ENCODE data around the gene TIGAR. TPM values are rescaled to one million over a fixed set of nuclear protein-coding genes. Genes with fewer than 3 reads are reported as not detected.

TIGAR gene
- total and polyA plus RNA-seq, 2 of the 8 experiments (the other 6 are each of a cell fraction or from before 2014, with no cell fraction given), result 3.8 to 26.4 TPM

GRCh38 chr12:4323396-4323795, 2.4 kb downstream of the TIGAR start:
- H3K9ac ChIP-seq (replicated peaks in 1 of 4; ENCODE audit: extremely low read depth in 1 of 4, low read depth in 3 of 4, low read length in 3 of 4), result no peak overlapping the region
- H3K4me2 ChIP-seq (ENCODE audit: insufficient read depth in 1 of 2, low read depth in 2 of 2, low read length in 2 of 2), result no peak overlapping the region; a peak in 1 of 4 replicates
- H4K20me1 ChIP-seq (replicated peaks in 1 of 2; ENCODE audit: control insufficient read depth in 1 of 2, insufficient read depth in 2 of 2, low read length in 2 of 2), result no peaks in the 10 kb centered on the region
- no peak overlapping the region for H2AK5ac ChIP-seq (ENCODE audit: low read depth, low read length)
- H2AFZ ChIP-seq (ENCODE audit: low read length), result no peak overlapping the region
- no peak overlapping the region for H3K18ac ChIP-seq (ENCODE audit: extremely low read depth, low read length)
- no peak overlapping the region for H3K23ac ChIP-seq (ENCODE audit: insufficient read length)
- ChIA-PET POLR2A (ENCODE audit: partially characterized antibody) (no interaction called here), CTCF (ENCODE audit: partially characterized antibody) (no interaction called here)
- H2BK120ac ChIP-seq (replicated peaks; ENCODE audit: low read depth, low read length), result no peak overlapping the region
- no peak overlapping the region for H3K56ac ChIP-seq (replicated peaks; ENCODE audit: insufficient read length, low read depth, low read length)
- no peak overlapping the region for H4K8ac ChIP-seq (ENCODE audit: extremely low read depth, insufficient read depth, low read length)
- H4K5ac ChIP-seq (ENCODE audit: insufficient read length, low read depth, low read length), result no peak overlapping the region
- H3K79me2 ChIP-seq (ENCODE audit: control insufficient read depth in 1 of 2, insufficient read depth in 2 of 2, low read length in 2 of 2), result peaks cover 0 to 49% of the 10 kb centered on the region in 2 experiments; a peak in 2 of 4 replicates
- no peak overlapping the region for H3K4me3 ChIP-seq (ENCODE audit: extremely low read depth in 1 of 4, insufficient read depth in 2 of 4, low read depth in 3 of 4, low read length in 4 of 4)
- H2BK12ac ChIP-seq (ENCODE audit: low read depth, low read length), result no peak overlapping the region
- no peak overlapping the region for H2BK20ac ChIP-seq (ENCODE audit: low read length)
- FAIRE-seq (no peak), DNase-seq (ENCODE audit: low read depth in 1 of 2, low spot score in 2 of 2) (no peak)
- 90% methylated on average over 4 of the region's 4 CpGs; no CpG with 5 or more reads in 1 of the 2 experiments for WGBS, 2 experiments (ENCODE audit: extremely low coverage in 1 of 2, insufficient coverage in 1 of 2, insufficient read length in 1 of 2, insufficient replicate concordance in 2 of 2, low coverage in 1 of 2, low lambda C conversion rate in 2 of 2, missing lambda C conversion rate in 1 of 2)
- peaks cover 3% of the 10 kb centered on the region; the same call in 1 of the 2 replicates for H3K79me1 ChIP-seq (ENCODE audit: low read depth, low read length)
- no peaks in the 10 kb centered on the region; a peak in 1 of 4 replicates for H3K9me3 ChIP-seq (ENCODE audit: insufficient read depth in 2 of 2, low read depth in 1 of 2, low read length in 1 of 2)
- no peak overlapping the region for H2BK5ac ChIP-seq (ENCODE audit: low read depth, low read length)
- H3K27ac ChIP-seq (ENCODE audit: low read depth, low read length), result no peak overlapping the region
- peaks cover 0 to 6% (median 1%) of the 10 kb centered on the region in 4 experiments; a peak in 4 of 7 replicates for H3K4me1 ChIP-seq (replicated peaks in 1 of 4; ENCODE audit: control insufficient read depth in 3 of 4, insufficient read depth in 4 of 4, low read length in 3 of 4)
- H3K14ac ChIP-seq (ENCODE audit: insufficient read length), result no peak overlapping the region
- peaks cover 13% of the 10 kb centered on the region; the same call in 1 of the 2 replicates for H3K23me2 ChIP-seq (ENCODE audit: low read depth, low read length)
- H2BK15ac ChIP-seq (ENCODE audit: low read length), result no peak overlapping the region
- H4K91ac ChIP-seq (replicated peaks; ENCODE audit: insufficient read length, low read length), result no peak overlapping the region
- no peak overlapping the region for H3K4ac ChIP-seq (replicated peaks; ENCODE audit: insufficient read length, low read depth, low read length)
- peaks cover 0 to 3% (median 0%) of the 10 kb centered on the region in 4 experiments; a peak in 1 of 7 replicates for H3K27me3 ChIP-seq (replicated peaks in 1 of 4; ENCODE audit: control insufficient read depth in 3 of 4, extremely low read depth in 1 of 4, insufficient read depth in 3 of 4, low read length in 3 of 4)
- H3K36me3 ChIP-seq (ENCODE audit: control insufficient read depth in 2 of 4, insufficient read depth in 4 of 4, low read length in 3 of 4), result peaks cover 2 to 6% (median 3%) of the 10 kb centered on the region in 4 experiments; a peak in 4 of 8 replicates
- no peak for TF ChIP-seq HDAC2 (IDR thresholded peaks at IDR 0.05; ENCODE audit: borderline replicate concordance in 1 of 2, low read depth in 2 of 2, low read length in 2 of 2)
- no peak for TF ChIP-seq SIRT6 (IDR thresholded peaks at IDR 0.05; ENCODE audit: low read length)
- no peak for TF ChIP-seq POLR2A (IDR thresholded peaks at IDR 0.05; ENCODE audit: control extremely low read depth in 1 of 2, low read depth in 2 of 2, low read length in 2 of 2)
- no peak for TF ChIP-seq RNF2 (IDR thresholded peaks at IDR 0.05; ENCODE audit: borderline replicate concordance, low read depth, low read length, missing control alignments, poor library complexity, severe bottlenecking)
- no peak for TF ChIP-seq CHD2 (IDR thresholded peaks at IDR 0.05; ENCODE audit: low read length)
- TF ChIP-seq SP2 (IDR thresholded peaks at IDR 0.05; ENCODE audit: low read length), result no peak
- TF ChIP-seq EGR1 (IDR thresholded peaks at IDR 0.05; ENCODE audit: borderline replicate concordance, low read depth, low read length), result no peak
- no peak for TF ChIP-seq PHF8 (conservative IDR thresholded peaks at IDR 0.05; ENCODE audit: low read depth, low read length)
- no peak for TF ChIP-seq BCL11A (IDR thresholded peaks at IDR 0.05; ENCODE audit: low read depth in 2 of 2, low read length in 2 of 2)
- no peak for TF ChIP-seq CHD1 (IDR thresholded peaks at IDR 0.05; ENCODE audit: low read depth, low read length)
